ENCODE measurements around the gene SPSB1. TPM values are rescaled to one million over a fixed set of nuclear protein-coding genes. Genes with fewer than 3 reads are reported as not detected.
A peak's percentile ranks its signal among the peaks of the same experiment; 100 is the strongest.

Gene SPSB1
- total RNA-seq, 4 donors from 2014 or later, result 30.5 to 65.0 (median 36.2) TPM

GRCh38 chr1:9281908-9282695 is 10.6 kb upstream of the SPSB1 start:
- Histone ChIP-seq H3K9me3 (no peaks in the 10 kb centered on the region), H3K27ac (peak overlapping the region; percentile 23 to 59 (median 41)), H3K27me3 (no peaks in the 10 kb centered on the region), H3K4me1 (peaks cover 8 to 37% of the 10 kb centered on the region in 2 donors), H3K36me3 (no peaks in the 10 kb centered on the region), H3K4me3 (replicated peaks in 1 of 3) (no peak overlapping the region)
- TF ChIP-seq POLR2A (IDR thresholded peaks at IDR 0.05) (no peak), CTCF (IDR thresholded peaks at IDR 0.05) (no peak)
- intact Hi-C loops (cut with DNase I), result loop anchor here (10.0 kb wide), 1 partner anchor 293 kb away; no protein-coding TSS in a partner anchor
- WGBS, 2 donors, result 46 to 54% methylated on average over 10 to 11 of the region's 12 CpGs
- DNase-seq, result peak; percentile 35 to 44

GRCh38 chr1:9282696-9282955 is 10.1 kb upstream of the SPSB1 start:
- no peak overlapping the region for H3K4me3 ChIP-seq (replicated peaks in 1 of 3)
- TF ChIP-seq CTCF (IDR thresholded peaks at IDR 0.05), result no peak
- TF ChIP-seq POLR2A (IDR thresholded peaks at IDR 0.05), result no peak
- no peaks in the 10 kb centered on the region for H3K36me3 ChIP-seq
- WGBS, 2 donors, result 27 to 37% methylated on average over 4 of the region's 4 CpGs
- intact Hi-C loops (cut with DNase I), result loop anchor here (10.0 kb wide), 1 partner anchor 292 kb away; no protein-coding TSS in a partner anchor
- DNase-seq, result peak in 1 of 2 donors; percentile 61
- no peaks in the 10 kb centered on the region for H3K9me3 ChIP-seq
- peaks cover 8 to 37% of the 10 kb centered on the region in 2 donors for H3K4me1 ChIP-seq
- no peaks in the 10 kb centered on the region for H3K27me3 ChIP-seq
- peak overlapping the region in 2 of 3 donors; percentile 41 to 59 for H3K27ac ChIP-seq

GRCh38 chr1:9284061-9284460 is 8.6 kb upstream of the SPSB1 start:
- Histone ChIP-seq H3K36me3 (no peaks in the 10 kb centered on the region), H3K9me3 (no peaks in the 10 kb centered on the region), H3K4me3 (replicated peaks in 1 of 3) (no peak overlapping the region), H3K27me3 (no peaks in the 10 kb centered on the region), H3K27ac (no peak overlapping the region), H3K4me1 (peaks cover 8 to 31% of the 10 kb centered on the region in 2 donors)
- 89 to 95% methylated on average over 2 of the region's 2 CpGs for WGBS, 2 donors
- no peak for TF ChIP-seq POLR2A (IDR thresholded peaks at IDR 0.05)
- intact Hi-C loops (cut with DNase I), result loop anchor here (10.0 kb wide), 1 partner anchor 291 kb away; no protein-coding TSS in a partner anchor
- DNase-seq, result no peak

GRCh38 chr1:9286556-9286955 is 6.1 kb upstream of the SPSB1 start:
- DNase-seq, result no peak
- Histone ChIP-seq H3K4me3 (replicated peaks in 1 of 3) (no peak overlapping the region), H3K9me3 (no peaks in the 10 kb centered on the region), H3K27me3 (no peaks in the 10 kb centered on the region), H3K36me3 (no peaks in the 10 kb centered on the region), H3K27ac (no peak overlapping the region), H3K4me1 (peaks cover 15 to 34% of the 10 kb centered on the region in 2 donors)
- 80 to 86% methylated on average over 6 of the region's 6 CpGs for WGBS, 2 donors
- intact Hi-C loops (cut with DNase I), result loop anchor here (5.0 to 10.0 kb wide), 2 partner anchors 206 to 288 kb away; no protein-coding TSS in a partner anchor
- TF ChIP-seq CTCF (IDR thresholded peaks at IDR 0.05) (no peak), POLR2A (IDR thresholded peaks at IDR 0.05) (no peak)

GRCh38 chr1:9289090-9289534 is 3.6 kb upstream of the SPSB1 start:
- Histone ChIP-seq H3K9me3 (no peaks in the 10 kb centered on the region), H3K4me1 (peaks cover 14 to 24% of the 10 kb centered on the region in 2 donors), H3K27me3 (no peaks in the 10 kb centered on the region), H3K4me3 (replicated peaks in 1 of 3) (no peak overlapping the region), H3K27ac (no peak overlapping the region), H3K36me3 (no peaks in the 10 kb centered on the region)
- DNase-seq, result peak; percentile 63 to 80
- 51 to 53% methylated on average over 6 of the region's 6 CpGs for WGBS, 2 donors
- intact Hi-C loops (cut with DNase I), result loop anchor here (2.0 to 10.0 kb wide), 3 partner anchors 168 to 286 kb away; no protein-coding TSS in a partner anchor
- no peak for TF ChIP-seq POLR2A (IDR thresholded peaks at IDR 0.05)
- peak; percentile 79 to 97 (median 93) for TF ChIP-seq CTCF (IDR thresholded peaks at IDR 0.05)

Data from thyroid gland (tissue), 4 donors.